NCI-H1930 (cell line): ENCODE measurements around the gene PIP4K2C.
"Not testable (repeated sequence)": the region's sequence is repeated elsewhere in the genome, so short reads cannot be mapped to it uniquely, and the experiment has no call there.

Experiments
- DNase-seq, 2 experiments: peaks; one replicate each; lab custom pipeline; 2025; lab: John Stamatoyannopoulos, UW

Gene PIP4K2C

GRCh38 chr12:57636731-57637130 is 45.7 kb downstream of the PIP4K2C start:
- not testable (repeated sequence) for DNase-seq

- no peak for DNase-seq
Measured at GRCh38 chr12:57637364-57637763, 46.4 kb downstream of the PIP4K2C start.

- no peak for DNase-seq
Measured at GRCh38 chr12:57638096-57638495, 47.1 kb downstream of the PIP4K2C start.

- DNase-seq, result no peak
Measured at GRCh38 chr12:57640175-57641042, 49.4 kb downstream of the PIP4K2C start.

- no peak for DNase-seq
Measured at GRCh38 chr12:57641699-57642442, 50.9 kb downstream of the PIP4K2C start.

GRCh38 chr12:57645990-57646658 is 55.1 kb downstream of the PIP4K2C start:
- DNase-seq, result not testable (repeated sequence)

GRCh38 chr12:57646659-57647049 is 55.7 kb downstream of the PIP4K2C start:
- not testable (repeated sequence) for DNase-seq
